HG03175 (cell line): ENCODE results near the gene CYSLTR1.
"Not testable (repeated sequence)": the region's sequence is repeated elsewhere in the genome, so short reads cannot be mapped to it uniquely, and the experiment has no call there.

Experiments
- ATAC-seq: cut with Tn5 transposase; IDR thresholded peaks from one replicate; pipeline ENCODE4 v1.9.1; 2021; ENCODE audit warnings: mild to moderate bottlenecking, moderate library complexity; ENCODE audit not compliant: unreplicated experiment

CYSLTR1 gene

DNA sequence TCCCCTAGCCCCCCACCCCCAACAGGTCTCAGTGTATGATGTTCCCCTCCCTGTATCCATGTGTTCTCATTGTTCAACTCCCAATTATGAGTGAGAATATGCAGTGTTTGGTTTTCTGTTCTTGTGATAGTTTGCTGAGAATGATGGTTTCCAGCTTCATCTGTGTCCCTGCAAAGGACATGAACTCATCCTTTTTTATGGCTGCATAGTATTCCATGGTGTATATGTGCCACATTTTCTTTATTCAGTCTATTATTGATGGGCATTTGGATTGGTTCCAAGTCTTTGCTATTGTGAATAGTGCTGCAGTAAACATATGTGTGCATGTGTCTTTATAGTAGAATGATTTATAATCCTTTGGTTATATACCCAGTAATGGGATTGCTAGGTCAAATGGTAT lies 101.4 kb downstream of the CYSLTR1 start:
- ATAC-seq = not testable (repeated sequence)
